OCI-LY3 (cell line): ENCODE data around the gene PWP1.

ENCODE experiments used
- H2AFZ ChIP-seq: fragments of 200-600, 300-600 bp; shearing (Covaris generic); 2 replicates; pipeline ENCODE4 v1.6.0; 2014; ENCODE audit warnings: antibody characterized with exemption, low read depth, low read length
- H3K27ac ChIP-seq: fragments of 200-600, 300-600 bp; sonication (generic); 2 replicates; pipeline ENCODE4 v1.5.1; 2014; ENCODE audit warnings: mild to moderate bottlenecking, low read length, moderate library complexity, mixed read lengths
- H3K27me3 ChIP-seq: fragments of 200-600, 300-600 bp; sonication (generic); 2 replicates; pipeline ENCODE4 v1.6.1; 2014; ENCODE audit warnings: low read depth, low read length, mixed read lengths
- H3K36me3 ChIP-seq: fragments of 200-600, 300-600 bp; sonication (generic); replicated peaks from 2 replicates; pipeline ENCODE3; 2014; ENCODE audit warnings: low read depth, low read length, mixed read lengths
- H3K4me1 ChIP-seq: fragments of 300-600, 200-600 bp; sonication (generic); 2 replicates; pipeline ENCODE4 v1.6.1; 2014; ENCODE audit warnings: low read length, mixed read lengths
- H3K4me2 ChIP-seq: fragments of 200-600, 300-600 bp; sonication (generic); 2 replicates; pipeline ENCODE4 v1.6.1; 2014; ENCODE audit warnings: low read length, mixed read lengths
- H3K4me3 ChIP-seq: fragments of 300-600, 200-600 bp; sonication (generic); 2 replicates; pipeline ENCODE4 v1.5.1; 2014; ENCODE audit warnings: antibody characterized with exemption, mild to moderate bottlenecking, low read length, moderate library complexity
- H3K79me2 ChIP-seq: fragments of 300-600, 200-600 bp; shearing (Covaris generic); 2 replicates; pipeline ENCODE4 v1.6.1; 2014; ENCODE audit warnings: mild to moderate bottlenecking, low read length, mixed read lengths
- H3K9ac ChIP-seq: fragments of 300-600, 200-600 bp; shearing (Covaris generic); 2 replicates; pipeline ENCODE4 v1.6.0; 2014; ENCODE audit warnings: mild to moderate bottlenecking, low read length, moderate library complexity
- H3K9me3 ChIP-seq: fragments of 200-600, 300-600 bp; shearing (Covaris generic); 2 replicates; pipeline ENCODE4 v1.6.1; 2014; ENCODE audit warnings: low read length, mixed read lengths; ENCODE audit not compliant: insufficient read depth
- H4K20me1 ChIP-seq: fragments of 200-600, 300-600 bp; sonication (generic); 2 replicates; pipeline ENCODE4 v1.6.1; 2016; ENCODE audit warnings: low read length, mixed read lengths; ENCODE audit not compliant: insufficient read depth
- EZH2phosphoT487 ChIP-seq: fragments of 200-600 bp; shearing (Covaris generic); IDR thresholded peaks from 2 replicates; pipeline ENCODE4 v1.6.1; 2018; ENCODE audit warnings: antibody characterized with exemption, mixed run types, low read depth
- TF ChIP-seq, protein P1 (sequence below): fragments of 200-600, 300-600 bp; sonication (generic); IDR thresholded peaks from 2 replicates; pipeline ENCODE4 v1.5.1; 2014; ENCODE audit warnings: antibody characterized with exemption, low read length, low read depth

PWP1 gene

DNA sequence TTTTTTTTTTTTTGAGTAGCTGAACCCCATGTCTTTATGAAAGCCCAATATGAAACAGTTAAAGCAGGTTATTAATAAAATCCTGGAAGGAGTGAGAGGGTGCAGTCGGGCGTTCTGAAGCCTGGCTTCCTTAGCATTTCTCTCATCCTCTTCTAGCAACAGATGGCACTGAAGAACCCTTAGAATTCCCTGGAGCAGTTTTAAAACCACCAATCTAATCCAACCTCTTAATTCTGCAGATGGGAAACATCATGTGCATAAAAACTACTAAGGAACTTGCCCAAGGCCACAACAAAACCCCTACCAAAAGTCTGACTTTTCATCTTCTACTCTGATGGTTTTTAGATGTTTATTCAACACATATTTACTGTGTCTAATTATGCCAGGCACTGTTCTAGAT lies 50.2 kb downstream of the PWP1 start:
- Histone ChIP-seq H3K27me3 (no peaks in the 10 kb centered on the region), H3K4me1 (peaks cover 28% of the 10 kb centered on the region), H3K36me3 (peaks cover 58% of the 10 kb centered on the region), H2AFZ (no peak overlapping the region), H3K9me3 (no peaks in the 10 kb centered on the region), H4K20me1 (no peaks in the 10 kb centered on the region), H3K27ac (no peak overlapping the region), H3K79me2 (no peaks in the 10 kb centered on the region), H3K4me2 (no peak overlapping the region), H3K4me3 (no peak overlapping the region), H3K9ac (no peak overlapping the region)
- TF ChIP-seq, protein P1, sequence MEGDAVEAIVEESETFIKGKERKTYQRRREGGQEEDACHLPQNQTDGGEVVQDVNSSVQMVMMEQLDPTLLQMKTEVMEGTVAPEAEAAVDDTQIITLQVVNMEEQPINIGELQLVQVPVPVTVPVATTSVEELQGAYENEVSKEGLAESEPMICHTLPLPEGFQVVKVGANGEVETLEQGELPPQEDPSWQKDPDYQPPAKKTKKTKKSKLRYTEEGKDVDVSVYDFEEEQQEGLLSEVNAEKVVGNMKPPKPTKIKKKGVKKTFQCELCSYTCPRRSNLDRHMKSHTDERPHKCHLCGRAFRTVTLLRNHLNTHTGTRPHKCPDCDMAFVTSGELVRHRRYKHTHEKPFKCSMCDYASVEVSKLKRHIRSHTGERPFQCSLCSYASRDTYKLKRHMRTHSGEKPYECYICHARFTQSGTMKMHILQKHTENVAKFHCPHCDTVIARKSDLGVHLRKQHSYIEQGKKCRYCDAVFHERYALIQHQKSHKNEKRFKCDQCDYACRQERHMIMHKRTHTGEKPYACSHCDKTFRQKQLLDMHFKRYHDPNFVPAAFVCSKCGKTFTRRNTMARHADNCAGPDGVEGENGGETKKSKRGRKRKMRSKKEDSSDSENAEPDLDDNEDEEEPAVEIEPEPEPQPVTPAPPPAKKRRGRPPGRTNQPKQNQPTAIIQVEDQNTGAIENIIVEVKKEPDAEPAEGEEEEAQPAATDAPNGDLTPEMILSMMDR: no peak
- TF ChIP-seq EZH2phosphoT487: no peak

- Histone ChIP-seq H3K9ac (peak overlapping the region; percentile 15; the same call in 1 of the 2 replicates), H3K4me1 (peaks cover 28% of the 10 kb centered on the region), H3K9me3 (no peaks in the 10 kb centered on the region), H3K36me3 (peaks cover 69% of the 10 kb centered on the region), H3K4me3 (0 out of 2 replicates have a peak overlapping the region, but pooled peaks have one; percentile 12), H2AFZ (no peak overlapping the region), H3K27me3 (no peaks in the 10 kb centered on the region), H3K4me2 (peak overlapping the region; percentile 48), H3K79me2 (no peaks in the 10 kb centered on the region), H4K20me1 (no peaks in the 10 kb centered on the region), H3K27ac (peak overlapping the region; percentile 43)
- TF ChIP-seq, protein P1: peak; percentile 42
- no peak for TF ChIP-seq EZH2phosphoT487
Observed at GRCh38 chr12:107736914-107737313, 51.3 kb downstream of the PWP1 start.

- Histone ChIP-seq H3K36me3 (peaks cover 39% of the 10 kb centered on the region), H4K20me1 (no peaks in the 10 kb centered on the region), H3K27me3 (no peaks in the 10 kb centered on the region), H2AFZ (no peak overlapping the region), H3K4me2 (no peak overlapping the region), H3K9me3 (no peaks in the 10 kb centered on the region), H3K9ac (no peak overlapping the region), H3K27ac (no peak overlapping the region), H3K4me3 (no peak overlapping the region), H3K79me2 (no peaks in the 10 kb centered on the region), H3K4me1 (no peaks in the 10 kb centered on the region)
- no peak for TF ChIP-seq EZH2phosphoT487
- TF ChIP-seq, protein P1: no peak
Observed at GRCh38 chr12:107748472-107748871, 62.9 kb downstream of the PWP1 start.

- Histone ChIP-seq H4K20me1 (no peaks in the 10 kb centered on the region), H3K4me2 (no peak overlapping the region), H3K9me3 (no peaks in the 10 kb centered on the region), H3K9ac (no peak overlapping the region), H3K79me2 (no peaks in the 10 kb centered on the region), H2AFZ (no peak overlapping the region), H3K4me3 (no peak overlapping the region), H3K36me3 (peaks cover 41% of the 10 kb centered on the region), H3K27me3 (no peaks in the 10 kb centered on the region), H3K27ac (no peak overlapping the region), H3K4me1 (no peaks in the 10 kb centered on the region)
- TF ChIP-seq EZH2phosphoT487: no peak
- TF ChIP-seq, protein P1: no peak
Observed at GRCh38 chr12:107749083-107749482, 63.5 kb downstream of the PWP1 start.
